WI38 (cell line): Measurements from ENCODE around the gene PDE4D.

ENCODE experiments used
- H3K4me3 ChIP-seq: 2 replicates; pipeline ENCODE4 v1.5.1; 2011; ENCODE audit warnings: low read depth, mild to moderate bottlenecking, control low read depth, low read length
- CTCF ChIP-seq: IDR thresholded peaks from 2 replicates; pipeline ENCODE4 v1.5.1; 2012; ENCODE audit warnings: low read depth, mild to moderate bottlenecking, control low read depth, low read length

PDE4D gene

GRCh38 chr5:59782856-59783255 lies 110.7 kb downstream of the PDE4D start:
- H3K4me3 ChIP-seq = no peak overlapping the region
- TF ChIP-seq CTCF = no peak

GRCh38 chr5:59779453-59779852 lies 114.1 kb downstream of the PDE4D start:
- no peak for TF ChIP-seq CTCF
- H3K4me3 ChIP-seq = no peak overlapping the region

- no peak overlapping the region for H3K4me3 ChIP-seq
- no peak for TF ChIP-seq CTCF
These were observed 116.5 kb downstream of the PDE4D start for GRCh38 chr5:59777028-59777427.

- H3K4me3 ChIP-seq = no peak overlapping the region
- no peak for TF ChIP-seq CTCF
These were observed 120.2 kb downstream of the PDE4D start for GRCh38 chr5:59773294-59773693.

- H3K4me3 ChIP-seq = no peak overlapping the region
- TF ChIP-seq CTCF = no peak
These were observed 120.8 kb downstream of the PDE4D start for GRCh38 chr5:59772757-59773156.

GRCh38 chr5:59772206-59772605 lies 121.3 kb downstream of the PDE4D start:
- no peak overlapping the region for H3K4me3 ChIP-seq
- no peak for TF ChIP-seq CTCF

- no peak overlapping the region for H3K4me3 ChIP-seq
- TF ChIP-seq CTCF = no peak
These were observed 122.6 kb downstream of the PDE4D start for GRCh38 chr5:59770953-59771352.

- TF ChIP-seq CTCF = no peak
- H3K4me3 ChIP-seq = no peak overlapping the region
These were observed 123.7 kb downstream of the PDE4D start for GRCh38 chr5:59769832-59770231.
